HG03139 (cell line): ENCODE measurements around the gene MROH2B.

Experiments
- ATAC-seq: cut with Tn5 transposase; IDR thresholded peaks from one replicate; pipeline ENCODE4 v1.9.1; 2021; ENCODE audit not compliant: unreplicated experiment

Gene MROH2B

GRCh38 chr5:40973364-40974004 is 97.7 kb downstream of the MROH2B start:
- ATAC-seq, result no peak

GRCh38 chr5:40972434-40972833 is 98.7 kb downstream of the MROH2B start:
- ATAC-seq, result no peak

- ATAC-seq, result no peak
These were observed 108.8 kb downstream of the MROH2B start for GRCh38 chr5:40962207-40962955.

- no peak for ATAC-seq
These were observed 111.1 kb downstream of the MROH2B start for GRCh38 chr5:40960037-40960436.

GRCh38 chr5:40958811-40959210 is 112.3 kb downstream of the MROH2B start:
- no peak for ATAC-seq

- no peak for ATAC-seq
These were observed 114.1 kb downstream of the MROH2B start for GRCh38 chr5:40957048-40957447.

- ATAC-seq, result no peak
These were observed 115.8 kb downstream of the MROH2B start for GRCh38 chr5:40955313-40955712.
